SK-N-MC (cell line): Measurements from ENCODE around the gene BTN3A1.

ENCODE experiments used
- DNase-seq: peaks from one replicate; pipeline ENCODE4 v3.0.0-alpha.2; 2011; ENCODE audit warnings: low read depth, low spot score
- H3K27ac ChIP-seq: fragments of 200-600 bp; sonication (generic); 2 replicates; pipeline ENCODE4 v1.5.1; 2016; ENCODE audit warnings: mixed run types
- H3K36me3 ChIP-seq: fragments of 200-600 bp; sonication (generic); 2 replicates; pipeline ENCODE4 v1.6.1; 2017; ENCODE audit warnings: antibody characterized with exemption, low read length, mixed read lengths; ENCODE audit not compliant: insufficient read depth
- H3K4me3 ChIP-seq: fragments of 200-600 bp; sonication (generic); 2 replicates; pipeline ENCODE4 v1.5.1; 2016
- H3K9ac ChIP-seq: fragments of 200-600 bp; sonication (generic); 2 replicates; pipeline ENCODE4 v1.8.0; 2017; ENCODE audit warnings: mixed run types, mixed read lengths; ENCODE audit not compliant: insufficient read length
- H3K9me3 ChIP-seq: fragments of 200-600 bp; sonication (generic); 2 replicates; pipeline ENCODE4 v1.6.1; 2017; ENCODE audit warnings: low read depth, mild to moderate bottlenecking, antibody characterized with exemption, low read length, moderate library complexity, mixed read lengths
- EZH2 ChIP-seq: fragments of 200-600 bp; sonication (generic); IDR thresholded peaks from one replicate; pipeline ENCODE4 v1.6.1; 2017; ENCODE audit warnings: antibody characterized with exemption
- FOXP2 ChIP-seq: optimal IDR thresholded peaks from 2 replicates; pipeline ENCODE3; 2011; ENCODE audit warnings: mild to moderate bottlenecking, moderate library complexity; ENCODE audit not compliant: insufficient read depth; ENCODE audit errors: extremely low read length, control extremely low read depth
- POLR2AphosphoS5 ChIP-seq: IDR thresholded peaks from 2 replicates; pipeline ENCODE4 v1.6.1; 2012; ENCODE audit warnings: mild to moderate bottlenecking, low read depth, low read length, borderline replicate concordance

Gene BTN3A1

GRCh38 chr6:26400626-26401025, 1.4 kb upstream of the BTN3A1 start:
- H3K36me3 ChIP-seq, result no peaks in the 10 kb centered on the region; the same call in 1 of the 2 replicates
- no peak overlapping the region for H3K4me3 ChIP-seq
- no peak overlapping the region for H3K9ac ChIP-seq
- no peak for DNase-seq
- no peak overlapping the region for H3K27ac ChIP-seq
- no peak for TF ChIP-seq FOXP2
- no peak for TF ChIP-seq EZH2
- no peak for TF ChIP-seq POLR2AphosphoS5
- H3K9me3 ChIP-seq, result no peaks in the 10 kb centered on the region

DNA sequence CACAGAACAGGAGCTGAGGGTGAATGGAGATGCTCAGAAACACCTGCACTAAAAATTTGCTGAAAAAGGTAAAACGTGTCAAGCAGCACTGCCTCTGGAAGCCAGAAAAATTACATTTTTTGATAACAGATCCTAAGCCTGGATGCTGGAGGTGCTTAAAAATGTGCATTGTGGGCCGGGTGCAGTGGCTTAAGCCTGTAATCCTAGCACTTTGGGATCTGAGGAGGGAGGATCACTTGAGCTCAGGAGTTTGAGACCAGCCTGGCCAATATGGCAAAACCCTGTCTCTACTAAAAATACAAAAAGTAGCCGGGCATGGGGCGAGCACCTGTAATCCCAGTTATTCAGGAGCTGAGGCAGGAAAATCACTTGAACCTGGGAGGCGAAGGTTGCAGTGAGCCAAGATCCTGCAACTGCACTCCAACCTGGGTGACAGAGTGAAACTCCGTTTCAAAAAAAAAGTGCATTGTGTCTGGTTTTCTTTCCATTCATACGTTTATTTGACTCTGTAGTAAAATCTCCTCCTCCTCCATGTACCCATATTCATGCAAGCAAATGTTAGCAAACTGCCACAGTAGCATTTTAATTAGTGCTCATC, 587 bp upstream of the BTN3A1 start:
- no peaks in the 10 kb centered on the region; the same call in 1 of the 2 replicates for H3K36me3 ChIP-seq
- TF ChIP-seq POLR2AphosphoS5 (no peak), EZH2 (no peak), FOXP2 (no peak)
- peak overlapping the region; percentile 85 for H3K4me3 ChIP-seq
- no peaks in the 10 kb centered on the region for H3K9me3 ChIP-seq
- no peak for DNase-seq
- peak overlapping the region; percentile 58; the same call in 1 of the 2 replicates for H3K27ac ChIP-seq
- peak overlapping the region; percentile 76 for H3K9ac ChIP-seq

DNA sequence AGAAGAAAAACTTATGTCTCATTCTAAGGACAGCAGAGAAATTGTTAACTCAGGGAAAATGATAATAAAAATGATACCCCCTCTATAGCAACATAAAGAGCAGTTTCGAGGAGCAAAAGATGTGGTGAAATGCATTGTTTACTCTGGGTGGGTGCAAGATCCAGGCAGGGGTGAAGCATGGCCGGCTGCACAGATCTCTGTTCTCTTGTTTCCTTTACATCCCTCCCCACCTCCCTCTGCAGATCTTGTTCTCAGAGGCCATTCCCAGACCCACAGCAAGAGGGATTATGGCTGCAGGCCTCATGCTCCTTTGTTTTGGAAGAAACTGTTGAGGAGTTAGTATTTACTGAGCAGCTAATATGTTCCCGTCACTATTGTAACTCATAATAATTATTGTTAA, 1.8 kb downstream of the BTN3A1 start:
- DNase-seq, result no peak
- TF ChIP-seq EZH2, result no peak
- no peak for TF ChIP-seq FOXP2
- TF ChIP-seq POLR2AphosphoS5, result no peak
- H3K9ac ChIP-seq, result no peak overlapping the region
- no peak overlapping the region for H3K27ac ChIP-seq
- peaks cover 8% of the 10 kb centered on the region; the same call in 1 of the 2 replicates for H3K36me3 ChIP-seq
- no peak overlapping the region for H3K4me3 ChIP-seq
- no peaks in the 10 kb centered on the region for H3K9me3 ChIP-seq

DNA sequence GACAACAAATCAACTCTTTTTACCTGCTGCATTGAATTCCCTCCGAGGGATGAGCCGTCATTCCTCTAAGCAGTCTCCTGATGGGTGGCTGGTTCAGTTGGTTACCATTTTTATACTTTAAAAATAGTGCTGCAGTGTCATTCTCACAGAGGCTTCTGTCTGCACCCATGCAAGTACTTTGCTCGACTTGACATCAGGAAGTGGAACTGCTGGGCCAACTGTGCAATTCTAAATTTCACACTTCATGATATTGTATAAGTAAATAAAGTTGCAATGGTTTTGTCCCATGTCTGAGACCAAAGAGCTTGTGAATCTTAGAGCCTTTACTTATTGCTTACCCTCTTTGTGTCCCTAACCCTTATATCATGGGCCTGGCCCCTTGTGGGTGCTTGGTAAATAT, 2.5 kb downstream of the BTN3A1 start:
- Histone ChIP-seq H3K36me3 (peaks cover 8% of the 10 kb centered on the region; the same call in 1 of the 2 replicates), H3K4me3 (no peak overlapping the region), H3K9me3 (no peaks in the 10 kb centered on the region), H3K9ac (no peak overlapping the region), H3K27ac (no peak overlapping the region)
- TF ChIP-seq EZH2, result no peak
- TF ChIP-seq FOXP2, result no peak
- TF ChIP-seq POLR2AphosphoS5, result no peak
- DNase-seq, result no peak

DNA sequence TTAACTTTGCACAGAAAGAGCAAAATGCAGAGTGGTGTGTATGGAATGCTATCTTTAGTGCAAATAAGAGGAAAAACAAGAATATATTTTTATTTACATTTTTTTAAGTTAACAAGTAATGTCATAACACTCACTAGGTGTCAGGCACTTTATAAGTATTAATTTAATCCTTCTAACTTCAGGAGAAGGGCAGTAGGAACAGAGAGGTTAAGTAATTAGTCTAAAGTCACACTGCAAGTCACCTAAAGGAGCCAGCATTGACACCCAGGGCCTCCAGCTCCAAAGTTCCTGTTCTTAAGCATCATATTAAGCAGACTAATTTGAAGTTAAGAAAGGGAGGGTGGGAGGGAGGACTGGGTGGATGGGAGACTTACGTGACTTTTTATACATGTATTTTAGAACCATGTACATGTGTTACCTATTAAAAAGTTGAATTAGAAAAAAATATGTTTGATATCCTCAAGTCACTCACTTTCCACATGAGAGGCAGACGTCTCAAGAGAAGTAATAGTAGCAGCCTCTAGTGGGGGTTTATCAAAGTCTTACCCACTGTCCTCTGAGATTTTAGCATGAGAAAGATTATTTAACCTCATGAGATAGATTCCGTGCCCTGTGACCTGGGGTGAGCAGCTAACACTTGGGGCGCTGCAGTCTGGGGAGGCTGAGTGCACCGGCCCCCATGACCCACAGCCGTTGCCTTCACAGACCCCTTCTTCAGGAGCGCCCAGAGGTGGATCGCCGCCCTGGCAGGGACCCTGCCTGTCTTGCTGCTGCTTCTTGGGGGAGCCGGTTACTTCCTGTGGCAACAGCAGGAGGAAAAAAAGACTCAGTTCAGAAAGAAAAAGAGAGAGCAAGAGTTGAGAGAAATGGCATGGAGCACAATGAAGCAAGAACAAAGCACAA, 7.0 kb downstream of the BTN3A1 start:
- Histone ChIP-seq H3K4me3 (no peak overlapping the region), H3K9ac (no peak overlapping the region), H3K27ac (no peak overlapping the region), H3K36me3 (peaks cover 14% of the 10 kb centered on the region; the same call in 1 of the 2 replicates), H3K9me3 (no peaks in the 10 kb centered on the region)
- DNase-seq, result no peak
- TF ChIP-seq POLR2AphosphoS5, result no peak
- TF ChIP-seq FOXP2, result no peak
- no peak for TF ChIP-seq EZH2

DNA sequence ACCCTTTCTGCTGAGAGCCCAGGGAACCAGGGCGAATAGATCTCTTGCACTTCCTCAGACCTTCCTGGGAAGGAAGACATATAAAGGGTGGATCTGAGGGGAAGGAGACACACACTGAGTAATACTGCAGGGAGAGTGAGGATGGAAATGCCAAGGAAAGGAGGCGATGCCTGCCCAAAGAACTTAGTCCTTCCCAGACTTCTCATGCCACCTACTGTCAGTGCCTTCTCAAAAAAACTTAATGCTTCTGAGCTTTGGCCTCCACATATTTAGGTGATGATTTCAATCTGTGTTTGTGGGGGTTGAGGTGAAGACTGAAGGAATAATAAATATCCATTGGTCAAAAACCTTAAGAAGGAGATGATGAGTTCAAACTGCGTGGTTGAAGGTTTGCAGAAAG, 9.7 kb downstream of the BTN3A1 start:
- no peak overlapping the region for H3K27ac ChIP-seq
- H3K4me3 ChIP-seq, result no peak overlapping the region
- peaks cover 14% of the 10 kb centered on the region; the same call in 1 of the 2 replicates for H3K36me3 ChIP-seq
- no peak for DNase-seq
- H3K9ac ChIP-seq, result no peak overlapping the region
- H3K9me3 ChIP-seq, result no peaks in the 10 kb centered on the region
- TF ChIP-seq POLR2AphosphoS5 (no peak), FOXP2 (no peak), EZH2 (no peak)

- TF ChIP-seq POLR2AphosphoS5 (no peak), EZH2 (no peak), FOXP2 (no peak)
- DNase-seq, result no peak
- Histone ChIP-seq H3K9ac (no peak overlapping the region), H3K27ac (no peak overlapping the region), H3K9me3 (no peaks in the 10 kb centered on the region), H3K4me3 (no peak overlapping the region), H3K36me3 (peaks cover 12% of the 10 kb centered on the region; the same call in 1 of the 2 replicates)
Observed at GRCh38 chr6:26412228-26412627, 10.2 kb downstream of the BTN3A1 start.

- Histone ChIP-seq H3K4me3 (no peak overlapping the region), H3K9me3 (no peaks in the 10 kb centered on the region), H3K27ac (no peak overlapping the region), H3K9ac (no peak overlapping the region), H3K36me3 (peaks cover 9% of the 10 kb centered on the region; the same call in 1 of the 2 replicates)
- TF ChIP-seq POLR2AphosphoS5 (no peak), EZH2 (no peak), FOXP2 (no peak)
- no peak for DNase-seq
Observed at GRCh38 chr6:26412954-26413353, 10.9 kb downstream of the BTN3A1 start.

GRCh38 chr6:26414281-26414680, 12.2 kb downstream of the BTN3A1 start:
- no peak for TF ChIP-seq EZH2
- no peak for TF ChIP-seq FOXP2
- no peak for TF ChIP-seq POLR2AphosphoS5
- no peaks in the 10 kb centered on the region; the same call in 1 of the 2 replicates for H3K9me3 ChIP-seq
- no peak overlapping the region for H3K9ac ChIP-seq
- H3K4me3 ChIP-seq, result no peak overlapping the region
- DNase-seq, result no peak
- no peak overlapping the region for H3K27ac ChIP-seq
- H3K36me3 ChIP-seq, result peaks cover 6% of the 10 kb centered on the region; the same call in 1 of the 2 replicates
